SIG-M5 treated with dmso at 0.1 percent for 504 hours (cell line): ENCODE results near the gene SIX4.

Source experiments
- DNase-seq: peaks from one replicate; lab custom pipeline; 2025; ENCODE audit not compliant: unreplicated experiment; lab: John Stamatoyannopoulos, UW

The SIX4 gene

GRCh38 chr14:60662982-60663381, 61.2 kb downstream of the SIX4 start:
- no peak for DNase-seq

GRCh38 chr14:60661721-60662120, 62.4 kb downstream of the SIX4 start:
- DNase-seq: peak; percentile 48
